A673 (cell line): ENCODE measurements around the gene MSANTD1. TPM values are rescaled to one million over a fixed set of nuclear protein-coding genes. Genes with fewer than 3 reads are reported as not detected.

Source experiments
- BruUV-seq: library from RNA; stranded (reverse); fragments of 400-500 nt; replicated peaks from 2 replicates; lab custom pipeline; 2021; lab: Mats Ljungman, UMichigan
- CTCF ChIA-PET: fragments of 300-600 bp; sonication (Branson Sonifier 250); formaldehyde crosslinking; loops from one replicate; lab custom pipeline; 2022; ENCODE audit warnings: antibody characterized with exemption; lab: Charles Lee
- POLR2A ChIA-PET: fragments of 300-600 bp; sonication (Branson Sonifier 250); formaldehyde crosslinking; loops from one replicate; lab custom pipeline; 2022; ENCODE audit warnings: antibody characterized with exemption; ENCODE audit not compliant: low non-redundant PET; lab: Charles Lee
- DNase-seq: peaks from one replicate; pipeline ENCODE4 v3.0.0-alpha.2; 2015; ENCODE audit warnings: low spot score
- H3K27ac ChIP-seq: fragments of 200-600 bp; sonication (generic); 2 replicates; pipeline ENCODE4 v1.5.1; 2016; ENCODE audit warnings: mixed run types, low read depth, mild to moderate bottlenecking, mixed read lengths, antibody characterized with exemption, low read length; ENCODE audit not compliant: poor library complexity, severe bottlenecking
- H3K27me3 ChIP-seq: fragments of 200-600 bp; sonication (generic); replicated peaks from 2 replicates; pipeline ENCODE4 v1.6.1; 2017; ENCODE audit warnings: mixed run types, low read depth, mild to moderate bottlenecking, mixed read lengths, antibody characterized with exemption, low read length; ENCODE audit not compliant: insufficient read depth, poor library complexity
- H3K36me3 ChIP-seq: fragments of 200-600 bp; sonication (generic); 2 replicates; pipeline ENCODE4 v1.6.1; 2016; ENCODE audit warnings: mixed run types, mild to moderate bottlenecking, mixed read lengths, antibody characterized with exemption, low read length; ENCODE audit not compliant: insufficient read depth, poor library complexity, severe bottlenecking
- H3K4me1 ChIP-seq: fragments of 200-600 bp; sonication (generic); 2 replicates; pipeline ENCODE4 v1.6.1; 2017; ENCODE audit warnings: mixed run types, mild to moderate bottlenecking, mixed read lengths, antibody characterized with exemption, low read length; ENCODE audit not compliant: insufficient read depth, poor library complexity, severe bottlenecking
- H3K4me3 ChIP-seq: fragments of 200-600 bp; sonication (generic); 2 replicates; pipeline ENCODE4 v1.5.1; 2016; ENCODE audit warnings: low read depth, mixed run types, mild to moderate bottlenecking, mixed read lengths, low read length; ENCODE audit not compliant: poor library complexity, severe bottlenecking
- H3K9me3 ChIP-seq: fragments of 200-600 bp; sonication (generic); 2 replicates; pipeline ENCODE4 v1.6.1; 2016; ENCODE audit warnings: mixed run types, low read depth, mild to moderate bottlenecking, mixed read lengths, antibody characterized with exemption, low read length; ENCODE audit not compliant: poor library complexity, severe bottlenecking
- EZH2 ChIP-seq: fragments of 200-600 bp; sonication (generic); IDR thresholded peaks from 2 replicates; pipeline ENCODE4 v1.6.1; 2017; ENCODE audit warnings: borderline replicate concordance, low read depth, mild to moderate bottlenecking, mixed read lengths, antibody characterized with exemption, low read length; ENCODE audit not compliant: poor library complexity, severe bottlenecking
- intact Hi-C: fragments of 100-400 bp; cut with micrococcal nuclease; formaldehyde crosslinking; loops from one replicate; pipeline ENCODE4 v1.10.0; 2022; ENCODE audit not compliant: unreplicated experiment
- total RNA-seq: library from RNA; stranded (reverse); gene quantifications from 2 replicates; pipeline ENCODE4 v1.2.3, GENCODE V29; 2021
- TF ChIP-seq, protein P1 (sequence below): fragments of 300-800, 200-600 bp; sonication (generic); conservative IDR thresholded peaks from 2 replicates; pipeline ENCODE4 v1.5.1; 2017; ENCODE audit warnings: low read depth, mild to moderate bottlenecking, antibody characterized with exemption, low read length, moderate library complexity, mixed read lengths

Gene MSANTD1
- total RNA-seq, 1 experiment from 2014 or later: 2.3 TPM

GRCh38 chr4:3240936-3241522, 7.9 kb upstream of the MSANTD1 start:
- Histone ChIP-seq H3K9me3 (no peaks in the 10 kb centered on the region), H3K4me3 (no peak overlapping the region), H3K27ac (no peak overlapping the region), H3K27me3 (no peaks in the 10 kb centered on the region), H3K4me1 (no peaks in the 10 kb centered on the region), H3K36me3 (peaks cover 12% of the 10 kb centered on the region)
- intact Hi-C loops: no loop called here
- ChIA-PET POLR2A (no interaction called here), CTCF (interaction anchor here (0.8 kb wide), 1 partner anchor 240 kb away, joined by 3 read pairs; no protein-coding TSS in a partner anchor)
- TF ChIP-seq, protein P1, sequence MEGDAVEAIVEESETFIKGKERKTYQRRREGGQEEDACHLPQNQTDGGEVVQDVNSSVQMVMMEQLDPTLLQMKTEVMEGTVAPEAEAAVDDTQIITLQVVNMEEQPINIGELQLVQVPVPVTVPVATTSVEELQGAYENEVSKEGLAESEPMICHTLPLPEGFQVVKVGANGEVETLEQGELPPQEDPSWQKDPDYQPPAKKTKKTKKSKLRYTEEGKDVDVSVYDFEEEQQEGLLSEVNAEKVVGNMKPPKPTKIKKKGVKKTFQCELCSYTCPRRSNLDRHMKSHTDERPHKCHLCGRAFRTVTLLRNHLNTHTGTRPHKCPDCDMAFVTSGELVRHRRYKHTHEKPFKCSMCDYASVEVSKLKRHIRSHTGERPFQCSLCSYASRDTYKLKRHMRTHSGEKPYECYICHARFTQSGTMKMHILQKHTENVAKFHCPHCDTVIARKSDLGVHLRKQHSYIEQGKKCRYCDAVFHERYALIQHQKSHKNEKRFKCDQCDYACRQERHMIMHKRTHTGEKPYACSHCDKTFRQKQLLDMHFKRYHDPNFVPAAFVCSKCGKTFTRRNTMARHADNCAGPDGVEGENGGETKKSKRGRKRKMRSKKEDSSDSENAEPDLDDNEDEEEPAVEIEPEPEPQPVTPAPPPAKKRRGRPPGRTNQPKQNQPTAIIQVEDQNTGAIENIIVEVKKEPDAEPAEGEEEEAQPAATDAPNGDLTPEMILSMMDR: no peak
- BruUV-seq: no TSS peak
- no peak for DNase-seq

DNA sequence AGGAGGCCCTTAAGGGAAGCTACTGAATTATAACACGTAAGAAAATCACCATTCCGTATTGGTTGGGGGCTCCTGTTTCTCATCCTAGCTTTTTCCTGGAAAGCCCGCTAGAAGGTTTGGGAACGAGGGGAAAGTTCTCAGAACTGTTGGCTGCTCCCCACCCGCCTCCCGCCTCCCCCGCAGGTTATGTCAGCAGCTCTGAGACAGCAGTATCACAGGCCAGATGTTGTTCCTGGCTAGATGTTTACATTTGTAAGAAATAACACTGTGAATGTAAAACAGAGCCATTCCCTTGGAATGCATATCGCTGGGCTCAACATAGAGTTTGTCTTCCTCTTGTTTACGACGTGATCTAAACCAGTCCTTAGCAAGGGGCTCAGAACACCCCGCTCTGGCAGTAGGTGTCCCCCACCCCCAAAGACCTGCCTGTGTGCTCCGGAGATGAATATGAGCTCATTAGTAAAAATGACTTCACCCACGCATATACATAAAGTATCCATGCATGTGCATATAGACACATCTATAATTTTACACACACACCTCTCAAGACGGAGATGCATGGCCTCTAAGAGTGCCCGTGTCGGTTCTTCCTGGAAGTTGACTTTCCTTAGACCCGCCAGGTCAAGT, 6.9 kb upstream of the MSANTD1 start:
- Histone ChIP-seq H3K27me3 (no peaks in the 10 kb centered on the region), H3K4me3 (no peak overlapping the region), H3K36me3 (peaks cover 10% of the 10 kb centered on the region), H3K9me3 (no peaks in the 10 kb centered on the region), H3K4me1 (no peaks in the 10 kb centered on the region), H3K27ac (no peak overlapping the region)
- ChIA-PET CTCF (no interaction called here), POLR2A (interaction anchor here (0.6 kb wide), 1 partner anchor 24 kb away, joined by 3 read pairs; no protein-coding TSS in a partner anchor)
- TF ChIP-seq EZH2: no peak
- TF ChIP-seq, protein P1: no peak
- intact Hi-C loops: no loop called here
- DNase-seq: no peak
- BruUV-seq: no TSS peak

DNA sequence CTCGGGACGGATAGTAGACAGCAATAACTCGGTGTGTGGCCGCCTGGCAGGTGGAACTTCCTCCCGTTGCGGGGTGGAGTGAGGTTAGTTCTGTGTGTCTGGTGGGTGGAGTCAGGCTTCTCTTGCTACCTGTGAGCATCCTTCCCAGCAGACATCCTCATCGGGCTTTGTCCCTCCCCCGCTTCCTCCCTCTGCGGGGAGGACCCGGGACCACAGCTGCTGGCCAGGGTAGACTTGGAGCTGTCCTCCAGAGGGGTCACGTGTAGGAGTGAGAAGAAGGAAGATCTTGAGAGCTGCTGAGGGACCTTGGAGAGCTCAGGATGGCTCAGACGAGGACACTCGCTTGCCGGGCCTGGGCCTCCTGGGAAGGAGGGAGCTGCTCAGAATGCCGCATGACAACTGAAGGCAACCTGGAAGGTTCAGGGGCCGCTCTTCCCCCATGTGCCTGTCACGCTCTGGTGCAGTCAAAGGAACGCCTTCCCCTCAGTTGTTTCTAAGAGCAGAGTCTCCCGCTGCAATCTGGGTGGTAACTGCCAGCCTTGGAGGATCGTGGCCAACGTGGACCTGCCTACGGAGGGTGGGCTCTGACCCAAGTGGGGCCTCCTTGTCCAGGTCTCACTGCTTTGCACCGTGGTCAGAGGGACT, 5.7 kb upstream of the MSANTD1 start:
- no TSS peak for BruUV-seq
- intact Hi-C loops: no loop called here

More for the DNA sequence above, 5.7 kb upstream of the MSANTD1 start:
- TF ChIP-seq, protein P1: no peak
- TF ChIP-seq EZH2: no peak
- peaks cover 10% of the 10 kb centered on the region for H3K36me3 ChIP-seq
- H3K4me1 ChIP-seq: no peaks in the 10 kb centered on the region
- POLR2A ChIA-PET: no interaction called here
- CTCF ChIA-PET: no interaction called here
- H3K27me3 ChIP-seq: no peaks in the 10 kb centered on the region
- H3K9me3 ChIP-seq: no peaks in the 10 kb centered on the region
- DNase-seq: no peak
- H3K27ac ChIP-seq: no peak overlapping the region
- no peak overlapping the region for H3K4me3 ChIP-seq
